ENCODE data around the gene IL4I1.

GRCh38 chr19:49857838-49858087 lies 38.9 kb downstream of the IL4I1 start:
- no peak for TF ChIP-seq CTCF (IDR thresholded peaks at IDR 0.05)
- no peak for TF ChIP-seq POLR2A (IDR thresholded peaks at IDR 0.05)
